ENCODE measurements around the gene GATD1.

DNA sequence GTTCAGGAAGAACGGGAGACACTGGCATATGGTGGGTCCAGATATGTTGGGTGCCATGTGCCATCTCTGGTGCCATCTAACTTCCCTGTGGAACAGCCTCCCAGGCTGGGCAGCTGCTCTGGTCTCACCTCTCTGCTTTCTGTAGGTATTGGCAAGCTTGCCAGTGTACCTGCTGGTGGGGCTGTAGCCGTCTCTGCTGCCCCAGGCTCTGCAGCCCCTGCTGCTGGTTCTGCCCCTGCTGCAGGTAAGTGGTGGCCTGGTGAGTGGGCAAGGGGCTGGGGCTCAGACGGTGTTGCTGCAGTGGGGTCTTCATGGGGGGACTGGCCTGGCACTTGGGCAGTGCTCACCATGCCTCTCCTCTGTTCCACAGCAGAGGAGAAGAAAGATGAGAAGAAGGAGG is 35.1 kb upstream of the GATD1 start:
- TF ChIP-seq, protein P1, sequence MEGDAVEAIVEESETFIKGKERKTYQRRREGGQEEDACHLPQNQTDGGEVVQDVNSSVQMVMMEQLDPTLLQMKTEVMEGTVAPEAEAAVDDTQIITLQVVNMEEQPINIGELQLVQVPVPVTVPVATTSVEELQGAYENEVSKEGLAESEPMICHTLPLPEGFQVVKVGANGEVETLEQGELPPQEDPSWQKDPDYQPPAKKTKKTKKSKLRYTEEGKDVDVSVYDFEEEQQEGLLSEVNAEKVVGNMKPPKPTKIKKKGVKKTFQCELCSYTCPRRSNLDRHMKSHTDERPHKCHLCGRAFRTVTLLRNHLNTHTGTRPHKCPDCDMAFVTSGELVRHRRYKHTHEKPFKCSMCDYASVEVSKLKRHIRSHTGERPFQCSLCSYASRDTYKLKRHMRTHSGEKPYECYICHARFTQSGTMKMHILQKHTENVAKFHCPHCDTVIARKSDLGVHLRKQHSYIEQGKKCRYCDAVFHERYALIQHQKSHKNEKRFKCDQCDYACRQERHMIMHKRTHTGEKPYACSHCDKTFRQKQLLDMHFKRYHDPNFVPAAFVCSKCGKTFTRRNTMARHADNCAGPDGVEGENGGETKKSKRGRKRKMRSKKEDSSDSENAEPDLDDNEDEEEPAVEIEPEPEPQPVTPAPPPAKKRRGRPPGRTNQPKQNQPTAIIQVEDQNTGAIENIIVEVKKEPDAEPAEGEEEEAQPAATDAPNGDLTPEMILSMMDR (conservative IDR thresholded peaks at IDR 0.05; ENCODE audit: low read depth, low read length) = no peak
- TF ChIP-seq EZH2 (IDR thresholded peaks at IDR 0.05; ENCODE audit: borderline replicate concordance, low read depth, low read length, poor library complexity, severe bottlenecking) = no peak
